ENCODE measurements around the gene CFAP221.
"Not testable (repeated sequence)": the region's sequence is repeated elsewhere in the genome, so short reads cannot be mapped to it uniquely, and the experiment has no call there.

Gene CFAP221

GRCh38 chr2:119598596-119599263, 54.5 kb downstream of the CFAP221 start:
- DNase-seq: no peak
- Mint-ChIP-seq H3K27ac (no peak overlapping the region), H3K9me3 (no peaks in the 10 kb centered on the region), H3K27me3 (peaks cover 17% of the 10 kb centered on the region), H3K4me1 (no peaks in the 10 kb centered on the region), H3K4me3 (no peak overlapping the region)
- no peak for ATAC-seq

GRCh38 chr2:119599384-119599783, 55.1 kb downstream of the CFAP221 start:
- Mint-ChIP-seq H3K27me3 (peaks cover 18% of the 10 kb centered on the region), H3K4me3 (no peak overlapping the region), H3K9me3 (no peaks in the 10 kb centered on the region), H3K4me1 (no peaks in the 10 kb centered on the region), H3K27ac (no peak overlapping the region)
- DNase-seq: no peak
- ATAC-seq: no peak

- Mint-ChIP-seq H3K9me3 (no peaks in the 10 kb centered on the region), H3K27me3 (peaks cover 39% of the 10 kb centered on the region), H3K4me1 (no peaks in the 10 kb centered on the region), H3K27ac (no peak overlapping the region), H3K4me3 (no peak overlapping the region)
- DNase-seq (no peak), ATAC-seq (no peak)
Observed at GRCh38 chr2:119605096-119605495, 60.8 kb downstream of the CFAP221 start.

- H3K27ac Mint-ChIP-seq: no peak overlapping the region
- no peak for ATAC-seq
- H3K27me3 Mint-ChIP-seq: peaks cover 43% of the 10 kb centered on the region
- no peak overlapping the region for H3K4me3 Mint-ChIP-seq
- DNase-seq: no peak
- H3K4me1 Mint-ChIP-seq: no peaks in the 10 kb centered on the region
- H3K9me3 Mint-ChIP-seq: peaks cover 0 to 2% of the 10 kb centered on the region in 2 donors
Observed at GRCh38 chr2:119606674-119607073, 62.4 kb downstream of the CFAP221 start.

GRCh38 chr2:119608553-119608952, 64.3 kb downstream of the CFAP221 start:
- no peaks in the 10 kb centered on the region for H3K4me1 Mint-ChIP-seq
- H3K9me3 Mint-ChIP-seq: peaks cover 0 to 13% of the 10 kb centered on the region in 2 donors
- ATAC-seq: no peak
- no peak for DNase-seq
- H3K27me3 Mint-ChIP-seq: peaks cover 43% of the 10 kb centered on the region
- H3K27ac Mint-ChIP-seq: no peak overlapping the region
- H3K4me3 Mint-ChIP-seq: no peak overlapping the region

GRCh38 chr2:119609337-119609736, 65.1 kb downstream of the CFAP221 start:
- Mint-ChIP-seq H3K27ac (no peak overlapping the region), H3K4me3 (no peak overlapping the region), H3K27me3 (peaks cover 50% of the 10 kb centered on the region), H3K4me1 (no peaks in the 10 kb centered on the region), H3K9me3 (peaks cover 7 to 21% of the 10 kb centered on the region in 2 donors)
- no peak for ATAC-seq
- no peak for DNase-seq

- not testable (repeated sequence) for H3K4me1 Mint-ChIP-seq, H3K4me3 Mint-ChIP-seq, DNase-seq, H3K27ac Mint-ChIP-seq, ATAC-seq
- peaks cover 16 to 40% of the 10 kb centered on the region in 2 donors for H3K9me3 Mint-ChIP-seq
- H3K27me3 Mint-ChIP-seq: peaks cover 46% of the 10 kb centered on the region
Observed at GRCh38 chr2:119614140-119614539, 69.9 kb downstream of the CFAP221 start.

- H3K4me1 Mint-ChIP-seq: no peaks in the 10 kb centered on the region
- no peak overlapping the region for H3K4me3 Mint-ChIP-seq
- no peak overlapping the region for H3K27ac Mint-ChIP-seq
- DNase-seq: no peak
- ATAC-seq: no peak
- H3K9me3 Mint-ChIP-seq: peaks cover 16 to 40% of the 10 kb centered on the region in 2 donors
- peaks cover 55% of the 10 kb centered on the region for H3K27me3 Mint-ChIP-seq
Observed at GRCh38 chr2:119616421-119616820, 72.2 kb downstream of the CFAP221 start.

GRCh38 chr2:119617455-119617854, 73.2 kb downstream of the CFAP221 start:
- H3K4me1 Mint-ChIP-seq: no peaks in the 10 kb centered on the region
- no peak overlapping the region for H3K27ac Mint-ChIP-seq
- no peak for ATAC-seq
- H3K27me3 Mint-ChIP-seq: peaks cover 65% of the 10 kb centered on the region
- H3K9me3 Mint-ChIP-seq: peaks cover 16 to 32% of the 10 kb centered on the region in 2 donors
- no peak overlapping the region for H3K4me3 Mint-ChIP-seq
- DNase-seq: no peak

- H3K4me1 Mint-ChIP-seq, ATAC-seq, H3K27ac Mint-ChIP-seq, H3K4me3 Mint-ChIP-seq, DNase-seq: not testable (repeated sequence)
- peaks cover 15 to 25% of the 10 kb centered on the region in 2 donors for H3K9me3 Mint-ChIP-seq
- peaks cover 67% of the 10 kb centered on the region for H3K27me3 Mint-ChIP-seq
Observed at GRCh38 chr2:119618725-119619124, 74.5 kb downstream of the CFAP221 start.

GRCh38 chr2:119625226-119625625, 81.0 kb downstream of the CFAP221 start:
- H3K4me3 Mint-ChIP-seq: no peak overlapping the region
- H3K27me3 Mint-ChIP-seq: peaks cover 35% of the 10 kb centered on the region
- H3K4me1 Mint-ChIP-seq: no peaks in the 10 kb centered on the region
- H3K27ac Mint-ChIP-seq: no peak overlapping the region
- no peaks in the 10 kb centered on the region for H3K9me3 Mint-ChIP-seq
- ATAC-seq: no peak
- no peak for DNase-seq

- no peak for DNase-seq
- Mint-ChIP-seq H3K4me1 (no peaks in the 10 kb centered on the region), H3K4me3 (no peak overlapping the region), H3K27ac (no peak overlapping the region), H3K27me3 (peaks cover 10% of the 10 kb centered on the region), H3K9me3 (no peaks in the 10 kb centered on the region)
- no peak for ATAC-seq
Observed at GRCh38 chr2:119629323-119629825, 85.1 kb downstream of the CFAP221 start.

GRCh38 chr2:119630121-119630520, 85.9 kb downstream of the CFAP221 start:
- H3K9me3 Mint-ChIP-seq: no peaks in the 10 kb centered on the region
- peaks cover 10% of the 10 kb centered on the region for H3K27me3 Mint-ChIP-seq
- DNase-seq (no peak), ATAC-seq (no peak)
- no peaks in the 10 kb centered on the region for H3K4me1 Mint-ChIP-seq
- no peak overlapping the region for H3K4me3 Mint-ChIP-seq
- no peak overlapping the region for H3K27ac Mint-ChIP-seq

- no peak overlapping the region for H3K27ac Mint-ChIP-seq
- no peaks in the 10 kb centered on the region for H3K9me3 Mint-ChIP-seq
- DNase-seq (no peak), ATAC-seq (no peak)
- peaks cover 5% of the 10 kb centered on the region for H3K4me1 Mint-ChIP-seq
- peaks cover 12% of the 10 kb centered on the region for H3K27me3 Mint-ChIP-seq
- H3K4me3 Mint-ChIP-seq: no peak overlapping the region
Observed at GRCh38 chr2:119637371-119637770, 93.1 kb downstream of the CFAP221 start.

- Mint-ChIP-seq H3K27me3 (peaks cover 12% of the 10 kb centered on the region), H3K4me3 (no peak overlapping the region), H3K4me1 (peaks cover 5% of the 10 kb centered on the region), H3K9me3 (no peaks in the 10 kb centered on the region), H3K27ac (no peak overlapping the region)
- ATAC-seq (no peak), DNase-seq (no peak)
Observed at GRCh38 chr2:119638246-119638645, 94.0 kb downstream of the CFAP221 start.

- Mint-ChIP-seq H3K4me3 (no peak overlapping the region), H3K27ac (no peak overlapping the region), H3K4me1 (peaks cover 5% of the 10 kb centered on the region), H3K9me3 (no peaks in the 10 kb centered on the region), H3K27me3 (peaks cover 12% of the 10 kb centered on the region)
- ATAC-seq (no peak), DNase-seq (no peak)
Observed at GRCh38 chr2:119638685-119639554, 94.7 kb downstream of the CFAP221 start.
